HCT116 (cell line): ENCODE data around the gene NRTN. TPM values are rescaled to one million over a fixed set of nuclear protein-coding genes. Genes with fewer than 3 reads are reported as not detected.

Experiments used
- ATAC-seq: fragments of 200-7000 bp; cut with Tn5 transposase; 2 replicates; pipeline ENCODE4 v1.9.1; 2020; ENCODE audit warnings: mild to moderate bottlenecking, moderate library complexity
- BruUV-seq: library from RNA; stranded (reverse); fragments of 400-500 nt; replicated peaks from 2 replicates; lab custom pipeline; 2021; lab: Mats Ljungman, UMichigan
- CTCF ChIA-PET: fragments of 300-600 bp; sonication (Branson Sonifier 250); formaldehyde crosslinking; loops from one replicate; lab custom pipeline; 2021; ENCODE audit warnings: antibody characterized with exemption; lab: Charles Lee
- POLR2A ChIA-PET: fragments of 300-600, 350-600 bp; sonication (Branson Sonifier 250); formaldehyde crosslinking; loops from one replicate; lab custom pipeline; 2021; ENCODE audit warnings: antibody characterized with exemption; lab: Charles Lee
- RAD21 ChIA-PET, 2 experiments: fragments of 300-600 bp; sonication (Branson Sonifier 250); formaldehyde crosslinking; loops; one replicate each; lab custom pipeline; 2023; ENCODE audit warnings: low total read pairs in 2 of 2; ENCODE audit not compliant: uncharacterized antibody in 2 of 2, unreplicated experiment in 2 of 2, low non-redundant PET in 1 of 2; lab: Charles Lee
- DNase-seq: peaks from one replicate; pipeline ENCODE4 v3.0.0-alpha.2; 2010; ENCODE audit warnings: low read depth, low spot score
- H2AFZ ChIP-seq: fragments of 200-600 bp; shearing (Covaris generic), sonication (generic); 2 replicates; pipeline ENCODE4 v1.6.1; 2017; ENCODE audit warnings: low read depth, mixed run types, mixed read lengths, antibody characterized with exemption, low read length; ENCODE audit not compliant: poor library complexity, severe bottlenecking
- H3K27ac ChIP-seq: 2 replicates; pipeline ENCODE4 v1.5.1; 2012; ENCODE audit warnings: low read depth, low read length
- H3K27me3 ChIP-seq: fragments of 200-600 bp; sonication (generic); 2 replicates; pipeline ENCODE4 v1.6.1; 2016; ENCODE audit warnings: mixed run types, low read length, mixed read lengths; ENCODE audit not compliant: insufficient read depth
- H3K36me3 ChIP-seq, 2 experiments: fragments of 200-500 bp in 1 of 2; fragments of 200-600 bp in 1 of 2; sonication (Bioruptor generic) in 1 of 2; sonication (generic) in 1 of 2; 2 replicates each; pipeline versions ENCODE4 v1.5.1 to v1.6.1; 2014 to 2016; ENCODE audit warnings: low read length in 2 of 2, inconsistent platforms in 1 of 2, mixed read lengths in 1 of 2, mixed run types in 1 of 2; ENCODE audit not compliant: insufficient read depth in 2 of 2, control insufficient read depth in 1 of 2
- H3K4me1 ChIP-seq, 2 experiments: fragments of 200-600 bp in 1 of 2; sonication (generic) in 1 of 2; 2 replicates each; pipeline versions ENCODE4 v1.5.1 to v1.6.1; 2012 to 2017; ENCODE audit warnings: low read length in 2 of 2, inconsistent platforms in 1 of 2, mild to moderate bottlenecking in 1 of 2, mixed read lengths in 1 of 2, mixed run types in 1 of 2, moderate library complexity in 1 of 2; ENCODE audit not compliant: insufficient read depth in 2 of 2, control insufficient read depth in 1 of 2
- H3K4me2 ChIP-seq: fragments of 200-600 bp; sonication (generic); 2 replicates; pipeline ENCODE4 v1.6.1; 2017; ENCODE audit warnings: mixed run types, low read length, mixed read lengths
- H3K4me3 ChIP-seq, 2 experiments: fragments of 200-600 bp in 1 of 2; sonication (generic) in 1 of 2; replicated peaks in 1 of 2; 2 replicates each; pipeline ENCODE4 v1.5.1; 2011 to 2016; ENCODE audit warnings: low read length in 2 of 2, control low read depth in 1 of 2, low read depth in 1 of 2, mild to moderate bottlenecking in 1 of 2, mixed read lengths in 1 of 2, mixed run types in 1 of 2
- H3K79me2 ChIP-seq: fragments of 200-600 bp; sonication (generic); 2 replicates; pipeline ENCODE4 v1.6.1; 2017; ENCODE audit warnings: mild to moderate bottlenecking, mixed run types, low read length, moderate library complexity, mixed read lengths; ENCODE audit not compliant: insufficient read depth
- H3K9ac ChIP-seq: fragments of 200-600 bp; sonication (generic); 2 replicates; pipeline ENCODE4 v1.6.1; 2016; ENCODE audit warnings: low read length, mixed read lengths
- H3K9me2 ChIP-seq: fragments of 200-600 bp; sonication (generic), shearing (Covaris generic); 2 replicates; pipeline ENCODE4 v1.6.1; 2017; ENCODE audit warnings: mixed run types, mild to moderate bottlenecking, moderate library complexity; ENCODE audit not compliant: insufficient read depth
- H3K9me3 ChIP-seq, 2 experiments: fragments of 200-500 bp in 1 of 2; fragments of 200-600 bp in 1 of 2; sonication (Bioruptor generic) in 1 of 2; sonication (generic) in 1 of 2; 2 replicates each; pipeline ENCODE4 v1.6.1; 2014 to 2017; ENCODE audit warnings: low read length in 2 of 2, mixed read lengths in 2 of 2, inconsistent platforms in 1 of 2, low read depth in 1 of 2, mild to moderate bottlenecking in 1 of 2, mixed run types in 1 of 2, moderate library complexity in 1 of 2; ENCODE audit not compliant: control insufficient read depth in 1 of 2, insufficient read depth in 1 of 2
- H4K20me1 ChIP-seq: fragments of 200-600 bp; sonication (generic), shearing (Covaris generic); 2 replicates; pipeline ENCODE4 v1.6.1; 2017; ENCODE audit warnings: mixed run types, mild to moderate bottlenecking, moderate library complexity; ENCODE audit not compliant: insufficient read depth
- CBX3 ChIP-seq: IDR thresholded peaks from 2 replicates; pipeline ENCODE4 v1.6.1; 2012; ENCODE audit warnings: low read depth
- EGR1 ChIP-seq: IDR thresholded peaks from 2 replicates; pipeline ENCODE4 v1.6.1; 2012; ENCODE audit warnings: low read depth
- EZH2 ChIP-seq: fragments of 200-600 bp; sonication (generic); IDR thresholded peaks from 2 replicates; pipeline ENCODE4 v1.6.1; 2017; ENCODE audit warnings: antibody characterized with exemption, mixed run types
- JUND ChIP-seq: IDR thresholded peaks from 2 replicates; pipeline ENCODE4 v1.6.1; 2012
- POLR2AphosphoS5 ChIP-seq: IDR thresholded peaks from 2 replicates; pipeline ENCODE4 v1.6.1; 2011; ENCODE audit warnings: mild to moderate bottlenecking, low read depth, low read length, moderate library complexity
- REST ChIP-seq: IDR thresholded peaks from 2 replicates; pipeline ENCODE4 v1.6.1; 2012; ENCODE audit warnings: low read depth
- SIN3A ChIP-seq: IDR thresholded peaks from 2 replicates; pipeline ENCODE4 v1.6.1; 2012; ENCODE audit warnings: low read depth
- SP1 ChIP-seq: IDR thresholded peaks from 2 replicates; pipeline ENCODE4 v1.6.1; 2012; ENCODE audit warnings: low read depth
- intact Hi-C: fragments of 100-400 bp; cut with micrococcal nuclease; formaldehyde crosslinking; loops from 2 replicates; pipeline ENCODE4 v1.10.0; 2022
- total RNA-seq: library from RNA; stranded (reverse); gene quantifications from one replicate; pipeline ENCODE4 v1.2.1, GENCODE V29; 2021; ENCODE audit not compliant: unreplicated experiment

NRTN gene
- total RNA-seq, 1 experiment from 2014 or later: 11.5 TPM

- H3K9ac ChIP-seq: no peak overlapping the region
- no peak for ATAC-seq
- H3K79me2 ChIP-seq: no peaks in the 10 kb centered on the region
- ChIA-PET POLR2A (no interaction called here), RAD21 (no interaction called here), CTCF (no interaction called here)
- no peaks in the 10 kb centered on the region for H3K9me3 ChIP-seq
- no peak for TF ChIP-seq CBX3
- TF ChIP-seq REST: no peak
- TF ChIP-seq SP1: no peak
- TF ChIP-seq EGR1: no peak
- no peak for TF ChIP-seq SIN3A
- TF ChIP-seq JUND: no peak
- no peak for TF ChIP-seq EZH2
- no peak for TF ChIP-seq POLR2AphosphoS5
- no peaks in the 10 kb centered on the region for H3K9me2 ChIP-seq
- H3K27me3 ChIP-seq: no peaks in the 10 kb centered on the region
- H3K4me3 ChIP-seq: no peak overlapping the region
- peaks cover 12 to 22% of the 10 kb centered on the region in 2 experiments for H3K4me1 ChIP-seq
- H3K36me3 ChIP-seq: no peaks in the 10 kb centered on the region
- H3K4me2 ChIP-seq: no peak overlapping the region
- no peak overlapping the region for H2AFZ ChIP-seq
- DNase-seq: no peak
- intact Hi-C loops: no loop called here
- no TSS peak for BruUV-seq
- H4K20me1 ChIP-seq: no peaks in the 10 kb centered on the region
- no peak overlapping the region for H3K27ac ChIP-seq
These were observed 68.8 kb downstream of the NRTN start for GRCh38 chr19:5873617-5874199.
